Retinal pigment epithelial cell (primary cell): ENCODE data around the gene IL11RA.
A peak's percentile ranks its signal among the peaks of the same experiment; 100 is the strongest.
"Not testable (repeated sequence)": the region's sequence is repeated elsewhere in the genome, so short reads cannot be mapped to it uniquely, and the experiment has no call there.

Experiments
- DNase-seq: peaks from one replicate; pipeline ENCODE4 v3.0.0-alpha.2; 2010; ENCODE audit warnings: low read depth
- H3K4me3 ChIP-seq: 2 replicates; pipeline ENCODE4 v1.5.1; 2011; ENCODE audit warnings: mild to moderate bottlenecking, low read length, control low read depth, moderate library complexity
- TF ChIP-seq, protein P1 (sequence below): conservative IDR thresholded peaks from 2 replicates; pipeline ENCODE4 v1.5.1; 2011; ENCODE audit warnings: low read depth, low read length, control low read depth, inconsistent platforms

IL11RA gene

DNA sequence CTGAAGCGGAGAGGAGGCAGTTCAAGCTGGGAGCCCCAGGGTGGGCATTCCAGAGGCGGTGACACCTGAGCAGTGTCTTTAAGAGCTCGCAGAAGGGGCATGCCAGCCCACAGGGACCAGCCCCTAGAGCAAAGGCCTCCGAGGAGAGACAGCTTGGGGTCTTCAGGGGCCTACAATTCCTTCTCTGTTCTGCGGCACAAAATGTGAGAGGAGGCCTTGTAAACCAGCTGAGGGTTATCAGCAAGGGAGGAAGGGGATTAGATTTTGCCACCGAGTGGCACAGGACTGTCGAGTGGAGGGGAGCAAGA is 13.9 kb upstream of the IL11RA start:
- DNase-seq, result no peak
- H3K4me3 ChIP-seq, result peak overlapping the region; percentile 59
- TF ChIP-seq, protein P1, sequence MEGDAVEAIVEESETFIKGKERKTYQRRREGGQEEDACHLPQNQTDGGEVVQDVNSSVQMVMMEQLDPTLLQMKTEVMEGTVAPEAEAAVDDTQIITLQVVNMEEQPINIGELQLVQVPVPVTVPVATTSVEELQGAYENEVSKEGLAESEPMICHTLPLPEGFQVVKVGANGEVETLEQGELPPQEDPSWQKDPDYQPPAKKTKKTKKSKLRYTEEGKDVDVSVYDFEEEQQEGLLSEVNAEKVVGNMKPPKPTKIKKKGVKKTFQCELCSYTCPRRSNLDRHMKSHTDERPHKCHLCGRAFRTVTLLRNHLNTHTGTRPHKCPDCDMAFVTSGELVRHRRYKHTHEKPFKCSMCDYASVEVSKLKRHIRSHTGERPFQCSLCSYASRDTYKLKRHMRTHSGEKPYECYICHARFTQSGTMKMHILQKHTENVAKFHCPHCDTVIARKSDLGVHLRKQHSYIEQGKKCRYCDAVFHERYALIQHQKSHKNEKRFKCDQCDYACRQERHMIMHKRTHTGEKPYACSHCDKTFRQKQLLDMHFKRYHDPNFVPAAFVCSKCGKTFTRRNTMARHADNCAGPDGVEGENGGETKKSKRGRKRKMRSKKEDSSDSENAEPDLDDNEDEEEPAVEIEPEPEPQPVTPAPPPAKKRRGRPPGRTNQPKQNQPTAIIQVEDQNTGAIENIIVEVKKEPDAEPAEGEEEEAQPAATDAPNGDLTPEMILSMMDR, result no peak

DNA sequence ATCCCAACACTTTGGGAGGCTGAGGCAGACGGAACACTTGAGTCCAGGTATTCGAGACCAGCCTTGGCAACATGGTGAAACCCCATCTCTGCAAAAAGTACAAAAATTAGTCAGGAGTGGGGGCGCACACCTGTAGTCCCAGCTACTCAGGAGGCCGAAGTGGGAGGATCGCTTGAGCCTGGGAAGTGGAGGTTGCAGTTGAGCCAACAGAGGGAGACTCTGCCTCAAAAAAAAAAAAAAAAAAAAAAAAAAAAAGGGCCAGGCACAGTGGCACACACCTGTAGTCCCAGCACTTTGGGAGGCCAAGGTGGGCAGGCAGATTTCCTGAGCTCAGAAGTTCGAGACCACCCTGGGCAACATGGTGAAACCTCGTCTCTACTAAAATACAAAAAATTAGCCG is 12.7 kb upstream of the IL11RA start:
- H3K4me3 ChIP-seq, DNase-seq: not testable (repeated sequence)

DNA sequence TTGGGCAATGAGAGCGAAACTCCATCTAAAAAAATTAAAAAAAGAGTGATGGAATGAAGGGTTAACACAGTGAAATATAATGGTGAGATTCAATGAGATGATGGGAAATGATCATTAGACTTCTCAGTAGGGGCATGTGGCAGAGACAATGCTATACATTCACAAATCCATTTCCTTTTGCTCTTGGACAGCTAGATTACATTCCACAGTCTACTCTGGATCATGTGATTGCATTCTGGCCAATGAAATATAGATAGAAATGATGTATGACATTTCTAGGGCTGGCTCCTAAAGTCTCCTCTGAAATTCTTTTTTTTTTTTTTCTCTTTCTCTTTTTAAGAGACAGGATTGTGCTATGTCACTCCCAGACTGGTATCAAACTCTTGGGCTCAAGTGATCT is 9.3 kb upstream of the IL11RA start:
- no peak for DNase-seq
- H3K4me3 ChIP-seq, result no peak overlapping the region
- TF ChIP-seq, protein P1, result no peak

DNA sequence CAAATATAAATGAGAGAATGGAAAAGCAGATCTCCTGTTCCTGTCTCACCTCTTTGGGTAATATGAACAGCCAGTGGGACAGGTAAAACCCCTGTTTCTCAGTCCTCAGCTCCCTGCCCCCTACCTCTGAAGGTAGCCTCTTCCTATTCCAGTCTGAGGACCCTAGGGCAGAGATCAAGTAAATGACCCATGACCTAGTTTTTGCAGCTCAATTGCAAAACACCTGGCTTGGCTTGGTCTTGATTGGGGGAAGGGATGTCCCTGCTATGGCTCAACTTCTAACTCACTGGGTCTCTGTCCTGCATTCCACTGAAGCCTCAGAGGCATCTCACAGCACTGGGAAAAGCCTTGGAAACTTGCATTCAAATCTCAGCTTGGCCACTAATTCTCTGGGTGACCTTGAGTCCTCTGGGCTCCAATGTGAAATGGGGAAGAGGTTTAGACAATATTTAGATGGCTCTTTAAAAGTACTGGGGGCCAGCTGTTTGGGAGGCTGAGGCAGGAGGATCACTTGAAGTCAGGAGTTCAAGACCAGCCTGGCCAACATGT is 7.1 kb upstream of the IL11RA start:
- H3K4me3 ChIP-seq, result no peak overlapping the region
- TF ChIP-seq, protein P1, result no peak
- no peak for DNase-seq

DNA sequence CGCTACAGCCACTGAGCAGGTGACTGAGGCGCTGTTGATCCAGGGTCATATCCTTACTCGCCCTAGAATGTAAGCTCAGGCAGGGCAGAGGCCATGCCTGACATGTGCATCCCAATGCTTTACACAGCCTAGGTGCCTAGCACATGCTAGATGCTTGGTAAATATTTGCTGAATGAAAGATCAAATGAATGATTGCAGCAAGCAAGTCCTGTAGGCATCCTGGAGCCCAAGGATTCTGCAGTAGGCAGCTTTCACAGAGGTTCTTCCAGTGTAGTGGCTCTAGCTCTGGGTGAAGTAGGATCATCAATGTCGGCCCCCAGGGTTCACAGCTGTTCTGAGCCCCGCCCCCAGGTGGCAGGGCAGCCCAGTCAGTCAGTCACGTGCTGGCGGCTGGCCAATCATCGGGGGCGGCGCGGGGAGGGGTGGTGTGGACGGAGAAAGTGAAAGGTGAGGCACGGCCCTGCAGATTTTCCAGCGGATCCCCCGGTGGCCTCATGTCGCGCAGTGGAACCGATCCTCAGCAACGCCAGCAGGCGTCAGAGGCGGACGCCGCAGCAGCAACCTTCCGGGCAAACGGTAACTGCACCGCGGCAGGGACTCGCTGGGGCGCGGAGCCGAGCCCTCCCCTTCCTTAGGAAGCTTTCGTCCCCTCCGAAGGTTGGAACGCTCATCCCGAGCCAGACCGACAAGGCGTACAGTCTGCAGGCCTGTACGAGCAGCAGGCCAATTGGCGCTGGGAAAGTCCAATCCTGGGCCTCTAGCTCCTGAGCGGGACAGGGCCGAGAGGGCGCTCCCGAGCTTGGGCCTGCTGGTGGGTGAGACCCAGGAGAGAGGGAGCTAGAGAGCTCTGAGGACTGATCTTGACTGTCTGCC is 5.5 kb upstream of the IL11RA start, which contains the start of gene GALT:
Gene GALT (plus strand): TSS at position 465 of the 873 bp plus-strand sequence. CDS start 30 bp downstream, at position 495.
- peak; percentile 42 for DNase-seq
- TF ChIP-seq, protein P1, result peak; percentile 65
- H3K4me3 ChIP-seq, result peak within 1 kb of the TSS; percentile 82

DNA sequence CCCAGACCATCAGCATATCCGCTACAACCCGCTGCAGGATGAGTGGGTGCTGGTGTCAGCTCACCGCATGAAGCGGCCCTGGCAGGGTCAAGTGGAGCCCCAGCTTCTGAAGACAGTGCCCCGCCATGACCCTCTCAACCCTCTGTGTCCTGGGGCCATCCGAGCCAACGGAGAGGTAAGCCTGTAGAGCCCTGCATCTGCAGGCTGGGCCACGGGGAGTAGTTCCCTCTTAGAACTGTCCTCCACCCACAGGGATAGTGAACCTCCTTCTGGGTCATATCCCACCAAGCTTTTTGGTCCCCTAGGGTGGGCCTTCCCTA is 4.9 kb upstream of the IL11RA start:
- TF ChIP-seq, protein P1, result no peak
- no peak for DNase-seq
- peak overlapping the region; percentile 82 for H3K4me3 ChIP-seq

DNA sequence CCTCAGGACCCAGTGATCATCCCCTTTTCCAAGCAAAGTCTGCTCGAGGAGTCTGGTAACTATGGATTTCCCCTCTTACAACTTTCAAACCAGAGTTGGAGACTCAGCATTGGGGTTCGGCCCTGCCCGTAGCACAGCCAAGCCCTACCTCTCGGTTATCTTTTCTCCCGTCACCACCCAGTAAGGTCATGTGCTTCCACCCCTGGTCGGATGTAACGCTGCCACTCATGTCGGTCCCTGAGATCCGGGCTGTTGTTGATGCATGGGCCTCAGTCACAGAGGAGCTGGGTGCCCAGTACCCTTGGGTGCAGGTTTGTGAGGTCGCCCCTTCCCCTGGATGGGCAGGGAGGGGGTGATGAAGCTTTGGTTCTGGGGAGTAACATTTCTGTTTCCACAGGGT is 4.3 kb upstream of the IL11RA start:
- TF ChIP-seq, protein P1, result no peak
- peak overlapping the region; percentile 82 for H3K4me3 ChIP-seq
- DNase-seq, result no peak
